Mammary epithelial cell (primary cell): ENCODE results near the gene TRIM25.

Source experiments
- CTCF ChIP-seq, 2 donors: IDR thresholded peaks in 1 of 2; conservative IDR thresholded peaks in 1 of 2; 2 replicates each; pipeline ENCODE4 v1.5.1; 2011 to 2012; ENCODE audit warnings: inconsistent platforms in 2 of 2, low read length in 2 of 2, mild to moderate bottlenecking in 2 of 2, control low read depth in 1 of 2, low read depth in 1 of 2; ENCODE audit not compliant: insufficient read depth in 1 of 2; ENCODE audit errors: extremely low read depth in 1 of 2
- EZH2 ChIP-seq: IDR thresholded peaks from 2 replicates; pipeline ENCODE4 v1.6.1; 2012; ENCODE audit warnings: low read length, inconsistent platforms, borderline replicate concordance

GRCh38 chr17:56887552-56888467 lies 26.0 kb downstream of the TRIM25 start:
- no peak for TF ChIP-seq EZH2
- no peak for TF ChIP-seq CTCF (conservative IDR thresholded peaks at IDR 0.05 in 1 of 2, IDR thresholded peaks at IDR 0.05 in 1 of 2; ENCODE audit: extremely low read depth in 1 of 2, insufficient read depth in 1 of 2, low read depth in 1 of 2, low read length in 2 of 2)
